Testis (tissue), 3 donors: ENCODE measurements around the gene ENAH. TPM values are rescaled to one million over a fixed set of nuclear protein-coding genes. Genes with fewer than 3 reads are reported as not detected.

Experiments
- DNase-seq: peaks from one replicate; pipeline ENCODE4 v3.0.0-alpha.2; 2019
- H3K27ac ChIP-seq, 2 donors: fragments of 200-600 bp; sonication (generic); one replicate each; pipeline ENCODE4 v1.5.1; 2019
- H3K27me3 ChIP-seq: fragments of 200-600 bp; sonication (generic); one replicate; pipeline ENCODE4 v1.5.1; 2019
- H3K36me3 ChIP-seq: fragments of 200-600 bp; sonication (generic); one replicate; pipeline ENCODE4 v1.5.1; 2017; ENCODE audit warnings: low read depth; ENCODE audit errors: missing control alignments
- H3K4me1 ChIP-seq: fragments of 200-600 bp; sonication (generic); one replicate; pipeline ENCODE4 v1.5.1; 2019
- H3K4me3 ChIP-seq, 2 donors: fragments of 200-600 bp; sonication (generic); one replicate each; pipeline ENCODE4 v1.5.1; 2017 to 2019
- H3K9me3 ChIP-seq: fragments of 200-600 bp; sonication (generic); one replicate; pipeline ENCODE4 v1.5.1; 2017
- CTCF ChIP-seq, 3 experiments: fragments of 450-650 bp in 2 of 3; fragments of 200-600 bp in 1 of 3; sonication (generic) in 1 of 3; IDR thresholded peaks; one replicate each; pipeline ENCODE4 v1.5.1; 2016 to 2019; ENCODE audit warnings: antibody characterized with exemption in 3 of 3, mild to moderate bottlenecking in 2 of 3, moderate library complexity in 1 of 3
- POLR2A ChIP-seq: fragments of 450-650 bp; IDR thresholded peaks from one replicate; pipeline ENCODE4 v1.6.1; 2017; ENCODE audit warnings: antibody characterized with exemption, mild to moderate bottlenecking, moderate library complexity
- WGBS, 2 donors: methylation state at CpG; one replicate each; pipeline ENCODE4 v1.1.5; 2018; 5-methylcytosine and 5-hydroxymethylcytosine counted together
- intact Hi-C: fragments of 100-400 bp; cut with DNase I; formaldehyde crosslinking; loops from one replicate; pipeline ENCODE4 v1.15.1; 2023; ENCODE audit warnings: low total_unique reads
- polyA plus RNA-seq: library from polyadenylated mRNA; stranded (reverse); fragments of 350-450 nt; fragmentation: Illumina TruSeq; extraction: RNeasy Lipid Tissue Mini Kit (QIAGEN cat#74804); gene quantifications from one replicate; pipeline ENCODE4 v1.2.3, GENCODE V29; 2014; ENCODE audit warnings: low read depth, low replicate concordance; ENCODE audit not compliant: insufficient read depth
- total RNA-seq, 2 donors: library from RNA; depleted of rRNA; stranded (reverse); fragments of >200 nt; gene quantifications; one replicate each; pipeline ENCODE4 v1.2.3, GENCODE V29; 2016

Gene ENAH
- total and polyA plus RNA-seq, 3 donors from 2014 or later: 84.3 to 132 (median 122) TPM

- H3K36me3 ChIP-seq: no peaks in the 10 kb centered on the region
- H3K27me3 ChIP-seq: no peaks in the 10 kb centered on the region
- H3K4me1 ChIP-seq: peaks cover 15% of the 10 kb centered on the region
- H3K4me3 ChIP-seq: no peak overlapping the region
- H3K9me3 ChIP-seq: no peaks in the 10 kb centered on the region
- TF ChIP-seq POLR2A: no peak
- no peak for TF ChIP-seq CTCF (IDR thresholded peaks at IDR 0.05)
- 92 to 100% methylated on average over 1 of the region's 1 CpG for WGBS, 2 donors
- no peak for DNase-seq
- no peak overlapping the region for H3K27ac ChIP-seq
- intact Hi-C loops: no loop called here
Observed at GRCh38 chr1:225692517-225692879, 39.6 kb upstream of the ENAH start.

GRCh38 chr1:225691861-225692516 is 39.1 kb upstream of the ENAH start:
- no peaks in the 10 kb centered on the region for H3K36me3 ChIP-seq
- no peaks in the 10 kb centered on the region for H3K27me3 ChIP-seq
- no peak overlapping the region for H3K4me3 ChIP-seq
- H3K4me1 ChIP-seq: peaks cover 15% of the 10 kb centered on the region
- intact Hi-C loops: no loop called here
- DNase-seq: no peak
- no peaks in the 10 kb centered on the region for H3K9me3 ChIP-seq
- WGBS, 2 donors: 65 to 81% methylated on average over 4 of the region's 4 CpGs
- H3K27ac ChIP-seq: no peak overlapping the region
- no peak for TF ChIP-seq CTCF (IDR thresholded peaks at IDR 0.05)
- TF ChIP-seq POLR2A: no peak

DNA sequence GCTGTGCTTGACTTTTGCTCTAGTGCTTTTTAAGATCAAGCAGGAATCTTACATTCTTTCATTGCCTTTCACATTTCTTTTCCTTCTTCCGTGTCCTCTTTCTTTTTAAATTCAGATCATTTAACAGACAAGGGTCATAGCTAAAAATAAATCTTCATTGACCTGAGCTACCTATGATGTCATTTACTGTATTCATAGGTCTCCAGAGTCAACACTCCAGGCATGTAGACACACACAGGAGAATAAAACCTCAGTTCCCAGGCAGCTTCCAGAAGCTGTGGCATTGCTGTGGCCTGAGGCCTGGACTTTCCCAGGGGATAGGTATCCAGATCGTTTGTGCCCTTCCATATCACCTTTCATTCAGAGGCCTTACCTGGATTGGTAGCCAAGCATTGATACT is 38.5 kb upstream of the ENAH start:
- intact Hi-C loops: no loop called here

GRCh38 chr1:225689882-225690459 is 37.0 kb upstream of the ENAH start:
- intact Hi-C loops: no loop called here
- TF ChIP-seq POLR2A (no peak), CTCF (IDR thresholded peaks at IDR 0.05) (no peak)
- no peaks in the 10 kb centered on the region for H3K36me3 ChIP-seq
- peaks cover 15% of the 10 kb centered on the region for H3K4me1 ChIP-seq
- H3K4me3 ChIP-seq: no peak overlapping the region
- no peaks in the 10 kb centered on the region for H3K27me3 ChIP-seq
- H3K9me3 ChIP-seq: no peaks in the 10 kb centered on the region
- WGBS, 2 donors: 78 to 95% methylated on average over 2 of the region's 2 CpGs
- H3K27ac ChIP-seq: no peak overlapping the region
- no peak for DNase-seq

More for the DNA sequence above, 38.5 kb upstream of the ENAH start:
- no peak overlapping the region for H3K27ac ChIP-seq
- H3K36me3 ChIP-seq: no peaks in the 10 kb centered on the region
- no peaks in the 10 kb centered on the region for H3K9me3 ChIP-seq
- WGBS, 2 donors: 56 to 68% methylated on average over 2 of the region's 2 CpGs
- TF ChIP-seq POLR2A: no peak
- TF ChIP-seq CTCF (IDR thresholded peaks at IDR 0.05): no peak
- H3K27me3 ChIP-seq: no peaks in the 10 kb centered on the region
- DNase-seq: no peak
- H3K4me1 ChIP-seq: peaks cover 15% of the 10 kb centered on the region
- no peak overlapping the region for H3K4me3 ChIP-seq

DNA sequence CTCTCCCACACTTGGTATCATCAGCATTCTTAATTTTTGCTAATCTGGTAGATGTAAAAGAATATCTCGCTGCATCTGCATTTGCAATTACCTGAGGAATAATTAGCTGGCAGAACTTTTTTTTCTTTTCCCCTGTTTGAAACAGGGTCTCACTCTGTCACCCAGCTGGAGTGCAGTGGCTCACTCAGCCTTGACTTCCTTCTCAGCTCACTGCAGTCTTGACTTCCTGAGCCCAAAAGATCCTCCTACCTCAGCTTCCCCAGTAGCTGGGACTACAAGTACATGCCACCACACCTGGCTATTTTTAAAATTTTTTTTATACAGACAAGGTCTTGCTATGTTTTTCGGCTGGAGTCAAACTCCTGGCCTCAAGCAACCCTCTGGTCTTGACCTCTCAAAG is 35.4 kb upstream of the ENAH start:
- Histone ChIP-seq H3K27ac (no peak overlapping the region), H3K9me3 (no peaks in the 10 kb centered on the region), H3K4me3 (no peak overlapping the region), H3K36me3 (no peaks in the 10 kb centered on the region), H3K4me1 (peaks cover 7% of the 10 kb centered on the region), H3K27me3 (no peaks in the 10 kb centered on the region)
- TF ChIP-seq POLR2A: no peak
- intact Hi-C loops: no loop called here
- no peak for DNase-seq
- WGBS, 2 donors: 100% methylated on average over 2 of the region's 2 CpGs
